GM18502 (cell line): Measurements from ENCODE around the gene POLD4.
"Not testable (repeated sequence)": the region's sequence is repeated elsewhere in the genome, so short reads cannot be mapped to it uniquely, and the experiment has no call there.

Experiments used
- ATAC-seq: cut with Tn5 transposase; IDR thresholded peaks from one replicate; pipeline ENCODE4 v1.9.1; 2021; ENCODE audit warnings: mild to moderate bottlenecking; ENCODE audit not compliant: unreplicated experiment, poor library complexity

Gene POLD4

DNA sequence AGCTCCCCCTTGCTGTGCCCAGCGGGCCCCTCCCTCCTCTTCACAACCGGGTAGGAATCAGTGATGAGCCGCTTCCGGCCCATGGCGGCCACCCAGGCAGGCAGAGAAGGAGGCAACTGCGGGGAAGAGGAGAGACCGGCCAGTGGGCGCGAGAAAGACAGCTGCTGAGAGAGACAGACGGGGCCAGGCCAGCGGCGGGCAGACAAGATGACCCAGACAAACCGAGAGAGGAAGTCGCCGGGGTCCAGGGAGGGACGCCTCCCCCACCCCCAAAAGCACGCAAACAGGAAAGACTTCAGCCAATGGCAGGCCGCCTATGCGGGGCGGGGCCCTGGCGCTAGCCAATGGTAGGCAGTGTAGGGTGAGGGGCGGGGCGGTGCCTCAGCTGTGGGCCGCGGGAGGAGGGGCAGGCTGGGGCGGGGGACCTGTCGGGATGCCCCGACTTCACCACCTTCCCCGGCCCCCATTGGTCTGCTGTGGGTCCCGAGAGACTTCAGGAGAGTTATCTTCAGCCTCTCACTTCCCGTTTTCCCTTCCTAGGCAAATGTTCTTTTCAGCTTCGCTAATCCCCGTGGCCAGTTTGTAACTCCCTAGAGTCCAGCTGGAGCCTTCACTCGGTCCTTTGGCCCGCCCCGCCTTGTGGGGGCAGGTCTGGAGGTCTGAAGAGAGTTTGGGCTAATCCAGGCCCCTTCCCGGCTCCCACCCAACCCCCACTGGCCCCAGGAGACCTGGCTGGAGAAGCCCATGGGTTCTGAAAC lies at the start of gene POLD4:
POLD4 (minus strand) TSS at position 230 of the 758 bp plus-strand sequence; CDS start at position 83, 147 bp downstream.
- ATAC-seq, result peak; percentile 77

DNA sequence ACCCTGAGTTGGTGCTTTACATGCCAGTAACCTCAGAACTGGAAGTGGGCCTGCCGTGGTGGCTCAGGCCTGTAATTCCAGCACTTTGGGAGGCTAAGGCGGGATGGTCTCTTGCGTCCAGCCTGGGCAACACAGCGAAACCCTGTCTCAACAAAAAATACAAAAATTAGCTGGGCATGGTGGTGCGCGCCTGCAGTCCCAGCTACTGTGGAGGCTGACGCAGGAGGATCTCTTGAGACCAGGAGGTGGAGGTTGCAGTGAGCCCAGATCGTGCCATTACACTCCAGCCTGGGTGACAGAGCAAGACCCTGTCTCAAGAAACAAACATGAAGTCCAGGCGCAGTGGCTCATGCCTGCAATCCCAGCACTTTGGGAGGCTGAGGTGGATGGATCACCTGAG lies 49.7 kb upstream of the POLD4 start:
- not testable (repeated sequence) for ATAC-seq

DNA sequence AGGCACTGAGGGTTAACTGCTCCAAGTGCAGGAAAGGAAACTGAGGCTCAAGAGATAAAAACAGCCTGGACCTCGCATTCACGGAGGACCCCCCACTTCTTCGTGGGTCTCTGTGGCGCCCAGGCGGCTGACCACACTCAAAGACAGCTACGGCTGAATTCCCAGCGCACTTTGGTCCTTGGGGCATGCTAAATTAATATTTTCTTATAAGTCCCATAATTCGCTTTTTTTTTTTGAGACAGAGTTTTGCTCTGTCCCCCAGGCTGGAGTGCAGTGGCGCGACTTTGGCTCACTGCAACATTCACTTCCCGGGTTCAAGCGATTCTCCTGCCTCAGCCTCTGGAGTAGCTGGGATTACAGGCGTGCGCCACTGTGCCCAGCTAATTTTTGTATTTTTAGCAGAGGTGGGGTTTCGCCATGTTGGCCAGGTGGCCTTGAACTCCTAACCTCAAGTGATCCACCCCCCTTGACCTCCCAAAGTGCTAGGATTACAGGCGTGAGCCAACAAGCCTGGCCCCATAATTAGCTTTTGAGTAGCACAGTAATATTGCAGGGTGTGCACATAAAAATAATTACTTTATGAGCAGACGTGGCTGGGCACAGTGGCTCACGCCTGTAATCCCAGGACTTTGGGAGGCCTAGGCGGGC lies 49.0 kb upstream of the POLD4 start:
- ATAC-seq, result not testable (repeated sequence)

DNA sequence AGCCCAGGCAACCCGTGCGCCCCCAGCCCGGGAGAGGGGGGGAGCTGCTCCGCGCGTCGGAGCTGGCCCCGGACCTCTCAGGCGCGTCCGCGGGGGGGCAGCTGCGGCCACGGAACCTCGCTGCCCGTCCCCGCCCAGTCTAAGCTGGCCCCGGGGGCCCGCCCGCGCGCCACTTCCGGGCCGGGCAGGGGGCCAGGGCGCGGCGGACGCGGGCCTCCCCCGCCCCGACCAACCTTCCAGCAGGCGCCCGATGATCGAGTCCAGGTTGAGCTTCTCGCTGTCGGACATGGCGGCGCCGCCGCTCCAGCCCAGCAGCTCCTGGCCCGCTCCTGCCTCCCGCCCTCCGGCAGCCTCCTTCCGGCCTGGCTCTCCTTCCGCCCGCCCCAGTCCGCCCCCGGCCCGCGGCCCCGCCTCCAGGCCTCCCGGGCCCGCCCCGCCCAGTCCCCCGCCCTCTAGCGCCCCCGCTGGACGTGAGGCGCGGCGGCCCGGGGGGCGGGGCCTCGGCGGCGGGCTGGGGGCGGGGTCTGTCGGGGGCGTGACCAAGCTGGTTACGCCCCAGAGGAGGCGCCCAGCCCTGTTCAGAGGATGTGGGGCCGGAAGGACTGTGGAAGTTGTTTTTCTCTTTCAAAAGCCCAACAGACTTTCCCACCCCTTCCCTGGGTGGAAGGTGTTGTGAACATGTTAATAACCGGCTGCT lies 48.3 kb upstream of the POLD4 start, which contains the start of gene PPP1CA:
PPP1CA (minus strand) TSS at position 364 of the 697 bp plus-strand sequence; CDS start at position 288, 76 bp downstream.
- ATAC-seq, result peak; percentile 56

DNA sequence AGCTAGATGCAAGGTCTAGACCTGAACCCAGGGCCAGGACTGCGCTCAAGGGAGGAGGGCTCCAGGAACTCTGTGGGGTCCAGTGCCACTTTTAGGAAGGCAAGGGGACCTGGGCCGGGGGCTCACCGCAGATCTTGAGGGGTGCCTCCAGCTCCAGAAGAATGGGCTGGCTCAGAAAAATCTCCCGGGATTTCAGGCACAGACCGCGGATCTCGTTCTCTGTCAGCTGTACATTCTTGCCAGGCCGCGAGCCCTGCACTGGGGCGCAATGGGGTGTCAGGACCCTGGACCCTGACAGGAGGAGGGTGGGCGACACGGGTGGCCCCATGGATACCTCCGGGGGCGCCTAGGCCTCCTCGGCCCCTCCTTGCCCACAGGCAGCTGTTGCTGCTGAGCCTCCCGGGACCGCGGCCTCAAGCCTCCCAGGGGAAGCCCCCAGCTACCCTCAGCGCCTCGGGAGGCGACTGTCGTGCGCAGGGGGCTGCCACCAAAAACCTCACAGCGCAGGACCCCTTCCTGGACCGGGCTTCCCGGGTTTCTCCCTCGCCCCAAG lies 47.7 kb upstream of the POLD4 start:
- ATAC-seq, result peak; percentile 26

DNA sequence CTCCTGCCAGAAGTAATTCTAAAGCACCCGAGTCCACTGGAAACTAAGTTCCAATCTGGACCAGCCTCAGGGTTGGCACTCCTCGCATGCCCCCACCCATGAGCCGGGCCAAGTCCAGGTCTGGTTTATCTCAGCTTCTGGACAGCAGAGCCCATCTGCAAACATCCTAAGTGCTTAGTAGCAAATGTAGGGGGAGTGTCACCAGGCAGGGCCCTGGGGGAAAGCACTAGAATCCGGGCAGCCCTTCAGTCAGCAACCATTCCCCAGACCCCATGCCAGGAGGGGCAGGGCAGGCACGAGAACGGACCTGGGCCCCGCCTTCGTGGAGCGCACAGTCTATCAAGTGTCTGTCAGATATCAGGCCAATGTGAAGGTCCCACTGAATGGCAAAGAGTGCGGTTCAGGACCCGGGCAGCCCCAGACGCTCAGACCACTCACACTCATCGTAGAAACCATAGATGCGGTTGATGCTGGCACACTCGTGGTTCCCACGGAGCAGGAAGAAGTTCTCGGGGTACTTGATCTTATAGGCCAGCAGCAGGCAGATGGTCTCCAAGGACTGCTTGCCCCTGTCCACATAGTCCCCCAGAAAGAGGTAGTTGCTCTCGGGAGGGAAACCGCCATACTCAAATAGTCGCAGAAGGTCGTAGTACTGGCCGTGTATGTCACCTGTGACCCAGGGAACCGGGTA lies 47.0 kb upstream of the POLD4 start:
- ATAC-seq, result no peak

DNA sequence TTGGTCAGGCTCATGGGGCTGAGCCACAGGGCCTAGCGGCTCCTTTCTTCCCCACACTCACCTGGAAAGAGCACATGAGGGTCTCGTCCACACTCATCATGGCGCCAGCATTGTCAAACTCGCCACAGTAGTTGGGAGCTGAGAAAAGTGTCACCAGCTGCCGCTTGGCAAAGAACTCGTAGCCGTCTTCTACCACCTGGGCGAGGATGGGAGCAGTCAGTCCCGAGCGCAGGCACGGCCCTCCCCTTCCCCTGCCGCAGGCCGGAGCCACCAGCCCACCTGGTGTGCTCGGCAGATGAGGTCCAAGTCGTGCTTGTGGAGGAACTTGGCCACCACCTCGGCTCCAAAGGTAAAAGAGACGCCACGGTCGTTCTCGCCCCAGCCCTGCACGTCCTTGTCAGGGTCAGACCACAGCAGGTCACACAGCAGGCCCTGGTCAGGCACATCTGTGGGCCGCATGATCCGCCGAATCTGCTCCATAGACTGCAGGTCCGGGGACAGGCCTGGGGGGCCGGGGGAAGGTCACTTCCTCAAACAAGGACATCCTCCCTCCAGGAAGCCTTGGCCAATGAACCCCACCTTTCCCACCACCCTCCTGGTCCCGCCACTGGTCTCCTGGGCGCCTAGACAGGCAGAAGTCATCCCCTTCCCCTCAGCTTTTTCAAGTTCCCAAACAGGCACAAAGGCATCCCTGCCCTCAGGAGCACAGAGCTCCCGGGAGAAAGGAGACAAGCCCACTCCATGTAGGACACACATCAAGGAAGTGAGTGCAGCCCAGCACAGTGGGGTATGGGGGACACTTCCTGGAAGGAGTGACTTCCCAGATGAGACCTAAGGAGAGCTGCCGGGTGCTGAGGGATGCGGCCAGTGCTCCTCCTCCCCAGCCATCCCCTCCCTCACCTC lies 45.6 kb upstream of the POLD4 start:
- no peak for ATAC-seq

DNA sequence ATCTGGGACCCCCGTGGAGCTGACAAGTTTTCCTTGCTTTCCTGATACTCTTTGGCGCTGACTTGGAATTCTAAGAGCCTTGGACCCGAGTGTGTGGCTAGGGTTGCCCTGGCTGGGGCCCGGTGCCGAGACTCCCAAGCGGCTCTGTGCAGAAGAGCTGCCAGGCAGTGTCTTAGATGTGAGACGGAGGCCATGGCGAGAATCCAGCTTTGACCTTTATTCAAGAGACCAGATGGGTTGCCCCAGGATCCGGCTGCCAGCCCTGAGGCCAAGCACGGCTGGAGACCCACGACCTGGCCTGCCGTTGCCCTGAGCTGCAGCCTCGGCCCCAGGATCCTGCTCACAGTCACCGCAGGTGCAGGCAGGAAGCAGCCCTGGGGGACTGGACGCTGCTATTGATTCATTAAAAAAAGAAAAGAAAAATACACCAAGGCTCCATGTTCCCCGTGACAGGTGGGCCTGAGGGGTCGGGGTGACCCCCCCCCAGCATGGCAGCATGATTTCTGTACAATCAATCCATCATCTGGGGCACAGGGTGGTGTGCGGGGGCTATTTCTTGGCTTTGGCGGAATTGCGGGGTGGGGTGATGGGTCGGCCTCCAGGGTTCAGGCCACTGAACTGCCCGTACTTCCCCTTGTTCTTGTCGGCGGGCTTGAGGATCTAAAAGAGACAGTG lies 44.8 kb upstream of the POLD4 start:
- ATAC-seq, result no peak

DNA sequence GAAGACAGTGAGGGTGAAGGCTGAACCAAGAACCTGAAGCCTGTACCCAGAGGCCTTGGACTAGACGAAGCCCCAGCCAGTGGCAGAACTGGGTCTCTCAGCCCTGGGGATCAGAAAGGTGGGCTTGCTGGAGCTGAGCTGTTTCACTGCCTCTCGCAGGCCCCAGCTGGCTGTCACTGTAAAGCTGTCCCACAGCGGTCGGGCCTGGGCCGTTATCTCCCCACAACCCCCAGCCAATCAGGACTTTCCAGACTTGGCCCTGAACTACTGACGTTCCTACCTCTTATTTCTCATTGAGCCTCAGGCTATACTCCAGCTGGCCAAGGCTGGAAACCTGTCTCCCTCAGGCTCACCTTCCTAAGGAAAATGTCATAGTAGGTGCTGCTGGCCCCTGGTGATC lies 44.2 kb upstream of the POLD4 start:
- no peak for ATAC-seq

DNA sequence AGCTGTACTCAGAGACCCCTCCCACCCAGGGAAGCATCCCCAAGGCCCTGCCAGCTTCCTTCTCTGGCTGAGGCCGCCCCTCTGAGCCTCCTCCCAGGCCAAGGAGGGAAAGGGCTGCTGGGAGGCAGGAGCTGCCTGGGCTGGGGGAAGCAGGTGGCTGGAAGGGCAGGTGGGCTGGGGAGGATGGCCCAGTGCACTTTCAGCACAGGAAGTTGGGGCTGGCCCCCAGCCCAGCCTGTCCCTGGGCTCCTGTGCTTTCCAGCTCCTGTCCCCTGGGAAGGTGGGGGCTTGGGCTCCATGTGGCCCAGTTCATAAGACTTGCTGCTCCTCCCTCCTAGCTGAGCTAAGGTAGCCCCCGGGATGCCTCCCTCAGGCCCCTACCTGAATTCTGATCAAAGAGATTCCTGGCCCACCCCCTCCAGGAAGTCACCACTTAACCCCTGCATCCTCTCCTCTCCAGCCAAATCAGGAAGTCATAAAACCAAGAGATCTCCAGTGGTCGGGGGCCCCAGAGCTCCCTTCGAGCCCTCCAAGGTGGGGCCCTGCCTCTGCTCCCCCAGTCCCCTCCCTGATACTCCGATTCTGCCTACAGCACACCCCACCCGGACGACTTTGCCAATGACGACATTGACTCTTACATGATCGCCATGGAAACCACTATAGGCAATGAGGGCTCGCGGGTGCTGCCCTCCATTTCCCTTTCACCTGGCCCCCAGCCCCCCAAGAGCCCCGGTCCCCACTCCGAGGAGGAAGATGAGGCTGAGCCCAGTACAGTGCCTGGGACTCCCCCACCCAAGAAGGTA lies 43.4 kb upstream of the POLD4 start:
- ATAC-seq, result no peak

DNA sequence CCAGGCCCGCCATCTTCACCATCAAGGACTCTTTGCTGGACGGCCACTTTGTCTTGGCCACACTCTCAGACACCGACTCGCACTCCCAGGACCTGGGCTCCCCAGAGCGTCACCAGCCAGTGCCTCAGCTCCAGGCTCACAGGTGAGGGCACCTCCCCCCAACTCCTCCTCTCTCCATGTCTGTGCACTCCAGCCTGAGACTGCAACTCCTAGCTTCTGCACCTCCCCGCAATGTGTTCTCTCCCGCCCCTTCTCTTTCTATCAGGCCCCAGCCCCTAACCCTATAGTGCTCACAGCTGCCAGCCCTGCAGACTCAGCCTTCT lies 42.9 kb upstream of the POLD4 start:
- no peak for ATAC-seq

DNA sequence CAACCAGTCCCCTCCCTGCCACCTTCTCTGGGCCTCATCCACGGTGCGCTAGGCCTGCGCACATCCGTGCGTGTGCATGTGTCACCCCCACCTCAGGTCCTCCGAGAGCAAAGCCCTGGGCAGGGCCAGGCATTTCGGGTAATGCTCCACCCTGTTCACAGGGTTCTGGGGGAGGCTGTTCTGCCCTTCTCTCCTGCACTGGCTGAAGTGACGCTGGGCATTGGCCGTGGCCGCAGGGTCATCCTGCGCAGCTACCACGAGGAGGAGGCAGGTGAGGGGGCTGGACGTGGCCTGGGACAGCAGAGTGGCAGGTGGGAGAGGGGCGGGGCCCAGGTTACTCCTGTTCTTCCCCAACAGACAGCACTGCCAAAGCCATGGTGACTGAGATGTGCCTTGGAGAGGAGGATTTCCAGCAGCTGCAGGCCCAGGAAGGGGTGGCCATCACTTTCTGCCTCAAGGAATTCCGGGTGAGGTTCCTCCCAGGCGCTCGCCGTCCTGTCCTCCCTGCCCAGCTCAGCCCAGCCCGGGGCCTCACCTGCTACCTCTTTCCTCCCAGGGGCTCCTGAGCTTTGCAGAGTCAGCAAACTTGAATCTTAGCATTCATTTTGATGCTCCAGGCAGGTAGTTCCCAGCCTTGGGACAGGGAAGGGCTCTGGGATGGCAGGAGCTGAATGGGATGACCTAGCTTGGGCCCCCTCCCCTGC lies 42.4 kb upstream of the POLD4 start:
- no peak for ATAC-seq

DNA sequence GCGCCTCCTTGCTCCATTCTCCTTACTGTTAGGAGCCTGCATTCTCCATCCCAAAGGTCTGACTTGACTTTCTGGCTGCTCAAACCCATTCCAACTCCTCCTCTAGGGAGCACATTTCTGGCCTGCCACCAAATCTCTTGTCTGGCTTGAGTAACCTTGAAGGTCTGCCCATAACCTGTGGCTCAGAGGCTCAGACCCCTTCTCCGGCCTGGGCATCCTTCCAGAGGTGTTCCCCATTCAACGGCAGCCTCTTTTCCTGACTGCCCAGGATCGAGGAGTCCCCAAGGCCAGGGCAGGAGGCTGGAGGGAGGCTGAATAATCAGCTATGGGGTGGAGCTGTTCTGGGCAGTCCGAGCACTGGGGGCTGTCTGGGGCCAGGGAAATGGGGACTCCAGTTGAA lies 40.6 kb upstream of the POLD4 start:
- no peak for ATAC-seq

DNA sequence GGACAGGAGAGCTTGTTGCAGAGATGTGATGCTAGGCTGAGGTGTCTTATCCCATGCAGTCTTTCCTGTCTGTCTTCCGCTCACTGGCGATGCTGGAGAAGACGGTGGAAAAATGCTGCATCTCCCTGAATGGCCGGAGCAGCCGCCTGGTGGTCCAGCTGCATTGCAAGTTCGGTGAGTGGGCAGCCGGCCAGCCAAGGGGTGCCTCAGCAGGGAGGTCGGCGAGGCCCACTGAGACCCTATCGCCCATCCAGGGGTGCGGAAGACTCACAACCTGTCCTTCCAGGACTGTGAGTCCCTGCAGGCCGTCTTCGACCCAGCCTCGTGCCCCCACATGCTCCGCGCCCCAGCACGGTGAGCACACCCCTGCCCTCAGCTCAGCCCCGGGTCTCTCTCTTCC lies 40.1 kb upstream of the POLD4 start:
- no peak for ATAC-seq

DNA sequence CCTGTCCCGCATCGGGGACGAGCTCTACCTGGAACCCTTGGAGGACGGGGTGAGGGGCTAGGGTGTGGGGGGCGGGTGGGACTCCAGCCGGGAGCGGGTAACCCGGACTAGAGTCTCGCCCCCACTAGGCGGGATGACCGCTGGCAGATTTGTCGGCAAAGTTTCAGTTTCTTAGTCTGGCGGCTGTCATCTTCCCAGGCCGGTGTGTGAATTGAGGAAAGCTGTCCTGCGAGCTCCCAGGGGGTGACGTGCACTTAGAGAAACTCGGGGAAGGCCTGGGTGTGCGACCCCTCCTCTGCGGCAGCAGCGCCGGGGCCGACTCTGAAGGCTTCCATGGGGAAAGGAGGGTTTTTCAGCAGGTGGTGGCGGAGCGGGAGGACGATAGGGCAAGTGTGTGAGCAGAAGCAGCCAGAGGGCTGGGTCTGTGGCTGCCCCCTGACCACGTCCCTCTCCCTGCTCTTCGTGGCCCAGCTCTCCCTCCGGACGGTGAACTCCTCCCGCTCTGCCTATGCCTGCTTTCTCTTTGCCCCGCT lies 38.9 kb upstream of the POLD4 start:
- no peak for ATAC-seq

DNA sequence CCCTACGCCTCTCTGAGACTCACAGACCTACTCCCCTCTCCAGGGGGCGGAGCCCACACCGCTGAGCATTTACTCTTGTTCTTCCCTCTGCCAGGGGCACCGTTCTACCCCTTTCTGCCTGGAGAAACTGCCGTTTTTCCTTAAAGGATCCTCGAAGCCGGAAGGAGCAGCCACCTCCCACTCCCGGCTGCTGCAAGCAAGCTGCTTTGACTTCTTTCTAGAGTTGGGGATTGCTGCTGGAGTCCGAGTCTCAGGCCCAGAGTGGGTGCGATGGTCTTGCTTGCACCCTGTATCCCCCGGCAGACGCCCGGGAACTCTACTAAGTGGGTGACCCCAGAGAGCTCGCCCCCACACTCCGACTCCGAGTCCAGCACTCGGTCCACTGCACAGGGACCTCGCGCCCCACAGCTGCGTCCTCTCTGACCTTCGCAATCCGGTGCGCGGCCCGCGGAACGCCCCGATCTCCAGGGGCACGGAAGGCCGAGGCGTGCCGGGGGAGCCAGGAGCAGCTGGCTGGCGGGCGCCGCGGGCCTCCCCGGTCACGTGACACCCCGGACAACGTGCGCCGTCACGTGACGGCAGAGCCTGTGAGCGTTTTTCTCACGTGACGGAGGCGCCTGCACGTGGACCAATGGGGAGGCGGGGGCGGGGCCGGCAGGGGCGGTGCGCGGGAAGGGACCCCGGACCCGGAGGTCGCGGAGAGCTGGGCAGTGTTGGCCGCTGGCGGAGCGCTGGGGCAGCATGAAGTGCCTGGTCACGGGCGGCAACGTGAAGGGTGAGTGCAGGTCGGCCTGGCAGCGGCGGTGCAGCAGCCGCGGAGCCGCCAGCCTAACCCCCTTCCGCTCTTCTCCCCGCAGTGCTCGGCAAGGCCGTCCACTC lies 38.2 kb upstream of the POLD4 start, which contains the start of gene RAD9A:
RAD9A (plus strand) TSS at position 683 of the 879 bp plus-strand sequence; CDS start at position 742, 59 bp downstream.
- ATAC-seq, result peak; percentile 67
